ENCODE results near the gene ENPP6. TPM values are rescaled to one million over a fixed set of nuclear protein-coding genes. Genes with fewer than 3 reads are reported as not detected.
"Not testable (repeated sequence)": the region's sequence is repeated elsewhere in the genome, so short reads cannot be mapped to it uniquely, and the experiment has no call there.

The ENPP6 gene
- polyA plus RNA-seq, 1 experiment: not detected

DNA sequence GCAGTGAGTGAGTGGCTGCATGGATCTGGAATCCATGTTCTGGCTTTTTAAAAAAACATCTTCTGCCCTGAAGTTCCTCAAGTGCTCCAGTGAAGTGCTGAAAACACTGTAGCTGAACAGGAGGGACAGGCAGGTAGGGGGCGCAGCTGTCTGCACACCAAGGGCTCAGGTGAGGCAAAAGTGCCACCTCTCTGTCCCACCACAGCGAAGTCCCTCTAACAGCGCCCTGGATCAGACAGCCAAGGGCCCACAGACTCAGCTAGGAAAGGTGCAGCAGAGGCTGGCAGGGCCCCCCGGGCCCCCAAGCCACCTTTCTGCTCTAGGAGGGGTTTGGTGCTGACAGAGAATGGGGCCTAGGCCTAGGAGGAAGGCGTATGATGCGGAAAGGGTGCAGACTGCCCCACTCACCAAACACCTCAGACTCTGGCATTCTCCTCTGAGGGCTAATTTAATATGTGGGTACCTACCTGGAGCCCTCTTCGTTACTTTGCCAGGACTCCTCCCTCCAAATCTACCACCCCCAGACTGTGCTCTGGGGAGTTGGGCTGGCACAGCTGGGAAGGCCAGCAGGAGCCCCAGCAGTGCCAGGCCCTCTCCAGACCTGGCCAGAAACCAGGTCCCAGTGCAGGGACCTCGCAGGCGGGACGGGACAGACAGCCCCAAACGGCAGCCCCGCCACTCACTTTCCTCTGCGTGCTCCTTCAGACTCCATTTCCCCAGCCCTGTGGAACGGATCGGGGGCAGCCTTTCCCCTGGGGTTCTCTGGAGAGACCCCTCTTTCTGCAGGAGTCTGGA, 73.7 kb downstream of the ENPP6 start:
- no peak overlapping the region for H3K4me3 ChIP-seq (ENCODE audit: low read depth, low read length)
- TF ChIP-seq, protein P1, sequence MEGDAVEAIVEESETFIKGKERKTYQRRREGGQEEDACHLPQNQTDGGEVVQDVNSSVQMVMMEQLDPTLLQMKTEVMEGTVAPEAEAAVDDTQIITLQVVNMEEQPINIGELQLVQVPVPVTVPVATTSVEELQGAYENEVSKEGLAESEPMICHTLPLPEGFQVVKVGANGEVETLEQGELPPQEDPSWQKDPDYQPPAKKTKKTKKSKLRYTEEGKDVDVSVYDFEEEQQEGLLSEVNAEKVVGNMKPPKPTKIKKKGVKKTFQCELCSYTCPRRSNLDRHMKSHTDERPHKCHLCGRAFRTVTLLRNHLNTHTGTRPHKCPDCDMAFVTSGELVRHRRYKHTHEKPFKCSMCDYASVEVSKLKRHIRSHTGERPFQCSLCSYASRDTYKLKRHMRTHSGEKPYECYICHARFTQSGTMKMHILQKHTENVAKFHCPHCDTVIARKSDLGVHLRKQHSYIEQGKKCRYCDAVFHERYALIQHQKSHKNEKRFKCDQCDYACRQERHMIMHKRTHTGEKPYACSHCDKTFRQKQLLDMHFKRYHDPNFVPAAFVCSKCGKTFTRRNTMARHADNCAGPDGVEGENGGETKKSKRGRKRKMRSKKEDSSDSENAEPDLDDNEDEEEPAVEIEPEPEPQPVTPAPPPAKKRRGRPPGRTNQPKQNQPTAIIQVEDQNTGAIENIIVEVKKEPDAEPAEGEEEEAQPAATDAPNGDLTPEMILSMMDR (IDR thresholded peaks at IDR 0.05; ENCODE audit: insufficient read depth, low read depth, low read length): no peak
- CTCF ChIA-PET: no interaction called here

DNA sequence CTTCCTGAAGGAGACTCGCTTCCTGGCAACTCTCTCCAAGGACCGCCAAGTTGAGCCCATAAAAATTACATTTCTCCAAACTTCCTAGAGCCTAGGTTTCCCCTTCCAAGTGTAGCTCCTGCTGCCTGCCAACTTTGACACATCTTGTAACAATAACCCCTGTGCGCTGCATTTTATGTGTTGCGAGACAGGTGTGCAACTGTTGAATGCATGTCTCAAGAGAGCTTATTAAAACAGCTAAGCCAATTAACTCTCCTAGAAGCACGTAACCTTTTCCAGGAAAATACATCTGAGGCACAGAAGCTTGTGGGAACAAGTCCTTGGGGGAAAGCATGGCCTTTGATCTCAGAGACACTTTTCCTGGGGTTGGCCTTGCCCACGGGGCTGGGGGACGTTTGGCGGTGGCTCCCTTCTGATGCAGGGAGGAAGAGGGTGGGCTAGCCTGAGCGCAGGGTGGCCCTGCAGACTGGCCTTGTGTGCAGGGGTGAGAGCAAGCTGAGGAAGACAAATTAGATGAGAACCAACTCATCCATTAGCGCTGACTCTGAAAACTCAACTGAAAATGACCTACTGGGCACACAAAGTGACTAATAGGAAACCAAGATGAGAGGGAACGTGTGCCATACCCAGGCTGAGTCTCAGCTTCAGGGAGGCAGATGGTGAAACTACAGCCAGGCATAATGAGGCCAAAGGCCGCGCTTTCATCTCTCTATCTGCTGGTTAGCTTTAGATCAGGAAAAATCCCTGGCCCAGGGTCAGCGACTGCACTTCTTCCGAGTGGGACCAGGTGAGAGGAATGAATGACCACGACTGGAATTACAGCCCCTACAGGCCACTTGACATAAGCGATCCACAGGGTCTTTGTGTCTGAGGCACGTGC, 75.3 kb downstream of the ENPP6 start:
- Histone ChIP-seq H3K36me3 (ENCODE audit: control insufficient read depth, insufficient read depth, low read length) (no peaks in the 10 kb centered on the region), H3K27me3 (ENCODE audit: control insufficient read depth, insufficient read depth, low read length) (no peaks in the 10 kb centered on the region), H3K4me3 (ENCODE audit: low read depth, low read length) (no peak overlapping the region)
- CTCF ChIA-PET: no interaction called here
- POLR2A ChIA-PET: no interaction called here
- TF ChIP-seq, protein P1 (IDR thresholded peaks at IDR 0.05; ENCODE audit: insufficient read depth, low read depth, low read length): no peak
- no peak for DNase-seq (ENCODE audit: low read depth)

More for the DNA sequence above, 73.7 kb downstream of the ENPP6 start:
- no peak for DNase-seq (ENCODE audit: low read depth)
- Histone ChIP-seq H3K36me3 (ENCODE audit: control insufficient read depth, insufficient read depth, low read length) (no peaks in the 10 kb centered on the region), H3K27me3 (ENCODE audit: control insufficient read depth, insufficient read depth, low read length) (no peaks in the 10 kb centered on the region)
- POLR2A ChIA-PET: no interaction called here

DNA sequence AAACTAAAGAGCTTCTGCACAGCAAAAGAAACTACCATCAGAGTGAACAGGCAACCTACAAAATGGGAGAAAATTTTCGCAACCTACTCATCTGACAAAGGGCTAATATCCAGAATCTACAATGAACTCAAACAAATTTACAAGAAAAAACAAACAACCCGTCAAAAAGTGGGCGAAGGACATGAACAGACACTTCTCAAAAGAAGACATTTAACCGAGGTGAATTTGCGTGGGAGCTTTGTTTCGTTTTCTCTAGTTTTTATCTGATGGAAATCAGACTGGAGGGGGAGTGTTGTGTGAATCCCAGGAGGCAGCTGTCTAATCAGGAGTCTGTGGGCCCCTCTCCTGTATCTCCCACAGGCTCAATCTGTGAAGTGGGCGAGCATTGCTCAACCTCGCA, 76.8 kb downstream of the ENPP6 start:
- H3K4me3 ChIP-seq (ENCODE audit: low read depth, low read length); CTCF ChIA-PET; H3K36me3 ChIP-seq (ENCODE audit: control insufficient read depth, insufficient read depth, low read length); H3K27me3 ChIP-seq (ENCODE audit: control insufficient read depth, insufficient read depth, low read length); DNase-seq (ENCODE audit: low read depth); POLR2A ChIA-PET: not testable (repeated sequence)

DNA sequence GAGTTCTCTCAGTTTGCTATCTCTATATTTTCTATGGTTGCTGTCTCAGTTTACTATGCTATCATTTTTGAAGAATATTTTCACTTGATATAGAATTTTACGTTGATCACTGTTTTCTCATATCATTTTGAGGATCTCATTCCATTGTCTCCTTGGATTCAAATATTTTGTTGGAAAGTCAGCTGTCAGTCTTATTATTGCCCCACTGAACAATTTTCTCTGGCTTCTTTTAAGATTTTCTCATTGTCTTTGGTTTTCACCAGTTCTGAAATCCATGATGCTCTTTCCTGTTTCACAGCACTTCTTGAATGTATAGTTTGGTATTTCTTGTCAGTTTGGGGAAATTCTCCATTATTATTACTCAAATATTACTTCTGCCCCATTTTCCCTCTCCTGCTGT, 81.1 kb downstream of the ENPP6 start:
- H3K4me3 ChIP-seq (ENCODE audit: low read depth, low read length): no peak overlapping the region
- ChIA-PET POLR2A (no interaction called here), CTCF (no interaction called here)
- H3K36me3 ChIP-seq (ENCODE audit: control insufficient read depth, insufficient read depth, low read length): no peaks in the 10 kb centered on the region
- H3K27me3 ChIP-seq (ENCODE audit: control insufficient read depth, insufficient read depth, low read length): no peaks in the 10 kb centered on the region
- DNase-seq (ENCODE audit: low read depth): no peak
- TF ChIP-seq, protein P1 (IDR thresholded peaks at IDR 0.05; ENCODE audit: insufficient read depth, low read depth, low read length): no peak

DNA sequence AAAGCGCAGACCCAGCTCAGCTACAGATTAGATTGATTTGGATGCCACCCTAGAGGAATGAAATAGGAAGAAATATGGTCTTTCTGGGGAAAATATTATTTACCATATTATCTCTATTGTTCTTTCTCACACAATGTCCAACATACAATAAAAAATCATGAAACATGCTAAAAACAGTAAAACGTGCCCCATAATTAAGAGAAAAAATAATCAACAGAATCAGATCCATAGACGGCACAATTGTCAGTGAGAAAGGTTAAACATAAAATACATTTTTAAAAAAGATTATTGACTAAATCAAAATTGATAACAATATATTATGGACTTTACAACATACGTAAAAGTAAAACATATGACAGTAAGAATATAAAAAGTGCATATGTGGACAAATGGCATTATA, 90.9 kb downstream of the ENPP6 start:
- H3K27me3 ChIP-seq (ENCODE audit: control insufficient read depth, insufficient read depth, low read length): no peaks in the 10 kb centered on the region
- no peak overlapping the region for H3K4me3 ChIP-seq (ENCODE audit: low read depth, low read length)
- ChIA-PET CTCF (no interaction called here), POLR2A (no interaction called here)
- TF ChIP-seq, protein P1 (IDR thresholded peaks at IDR 0.05; ENCODE audit: insufficient read depth, low read depth, low read length): no peak
- DNase-seq (ENCODE audit: low read depth): no peak
- H3K36me3 ChIP-seq (ENCODE audit: control insufficient read depth, insufficient read depth, low read length): no peaks in the 10 kb centered on the region
